Measurements from ENCODE around the gene CLTA. TPM values are rescaled to one million over a fixed set of nuclear protein-coding genes. Genes with fewer than 3 reads are reported as not detected.

CLTA gene
- total RNA-seq, 1 donor from 2014 or later: 222 TPM

- Mint-ChIP-seq H3K27me3 (ENCODE audit: low read depth) (no peaks in the 10 kb centered on the region), H3K36me3 (ENCODE audit: low read depth) (peaks cover 16% of the 10 kb centered on the region), H3K9me3 (no peaks in the 10 kb centered on the region), H3K27ac (ENCODE audit: unreplicated experiment) (no peak overlapping the region), H3K4me3 (no peak overlapping the region), H3K4me1 (peaks cover 8% of the 10 kb centered on the region)
- DNase-seq (ENCODE audit: low read depth, low spot score): no peak
- no peak for TF ChIP-seq CTCF (conservative IDR thresholded peaks at IDR 0.05)
These were observed 23.9 kb downstream of the CLTA start for GRCh38 chr9:36214571-36214970.

- no peak for DNase-seq (ENCODE audit: low read depth, low spot score)
- H3K36me3 Mint-ChIP-seq (ENCODE audit: low read depth): peaks cover 19% of the 10 kb centered on the region
- peak overlapping the region; percentile 60 for H3K27ac Mint-ChIP-seq (ENCODE audit: unreplicated experiment)
- TF ChIP-seq CTCF (conservative IDR thresholded peaks at IDR 0.05): no peak
- H3K4me1 Mint-ChIP-seq: no peaks in the 10 kb centered on the region
- H3K4me3 Mint-ChIP-seq: no peak overlapping the region
- H3K9me3 Mint-ChIP-seq: no peaks in the 10 kb centered on the region
- H3K27me3 Mint-ChIP-seq (ENCODE audit: low read depth): no peaks in the 10 kb centered on the region
These were observed 26.7 kb downstream of the CLTA start for GRCh38 chr9:36217256-36217968.

- Mint-ChIP-seq H3K27me3 (ENCODE audit: low read depth) (no peaks in the 10 kb centered on the region), H3K27ac (ENCODE audit: unreplicated experiment) (no peak overlapping the region), H3K36me3 (ENCODE audit: low read depth) (peaks cover 24% of the 10 kb centered on the region), H3K9me3 (no peaks in the 10 kb centered on the region), H3K4me3 (no peak overlapping the region), H3K4me1 (no peaks in the 10 kb centered on the region)
- no peak for DNase-seq (ENCODE audit: low read depth, low spot score)
- TF ChIP-seq CTCF (conservative IDR thresholded peaks at IDR 0.05): no peak
These were observed 27.3 kb downstream of the CLTA start for GRCh38 chr9:36218011-36218410.

- H3K36me3 Mint-ChIP-seq (ENCODE audit: low read depth): peaks cover 28% of the 10 kb centered on the region
- no peak overlapping the region for H3K4me3 Mint-ChIP-seq
- peak overlapping the region; percentile 36 for H3K27ac Mint-ChIP-seq (ENCODE audit: unreplicated experiment)
- TF ChIP-seq CTCF (conservative IDR thresholded peaks at IDR 0.05): no peak
- no peak for DNase-seq (ENCODE audit: low read depth, low spot score)
- no peaks in the 10 kb centered on the region for H3K27me3 Mint-ChIP-seq (ENCODE audit: low read depth)
- no peaks in the 10 kb centered on the region for H3K9me3 Mint-ChIP-seq
- H3K4me1 Mint-ChIP-seq: no peaks in the 10 kb centered on the region
These were observed 27.7 kb downstream of the CLTA start for GRCh38 chr9:36218411-36218901.

- Mint-ChIP-seq H3K4me3 (no peak overlapping the region), H3K27ac (ENCODE audit: unreplicated experiment) (no peak overlapping the region), H3K36me3 (ENCODE audit: low read depth) (peaks cover 24% of the 10 kb centered on the region), H3K27me3 (ENCODE audit: low read depth) (no peaks in the 10 kb centered on the region), H3K9me3 (no peaks in the 10 kb centered on the region), H3K4me1 (no peaks in the 10 kb centered on the region)
- DNase-seq (ENCODE audit: low read depth, low spot score): no peak
- TF ChIP-seq CTCF (conservative IDR thresholded peaks at IDR 0.05): no peak
These were observed 30.9 kb downstream of the CLTA start for GRCh38 chr9:36221667-36222066.
